ENCODE data around the gene FAM163B. TPM values are rescaled to one million over a fixed set of nuclear protein-coding genes. Genes with fewer than 3 reads are reported as not detected.

FAM163B gene
- total RNA-seq, 1 donor from 2014 or later, result not detected

- H3K4me3 Mint-ChIP-seq, result no peak overlapping the region
- H3K27me3 Mint-ChIP-seq, result peaks cover 15% of the 10 kb centered on the region
- no peak for DNase-seq (ENCODE audit: extremely low spot score, unreplicated experiment)
- peaks cover 5% of the 10 kb centered on the region for H3K36me3 Mint-ChIP-seq
- peaks cover 18% of the 10 kb centered on the region for H3K4me1 Mint-ChIP-seq (ENCODE audit: unreplicated experiment)
- H3K27ac Mint-ChIP-seq, result no peak overlapping the region
- TF ChIP-seq, protein P1, sequence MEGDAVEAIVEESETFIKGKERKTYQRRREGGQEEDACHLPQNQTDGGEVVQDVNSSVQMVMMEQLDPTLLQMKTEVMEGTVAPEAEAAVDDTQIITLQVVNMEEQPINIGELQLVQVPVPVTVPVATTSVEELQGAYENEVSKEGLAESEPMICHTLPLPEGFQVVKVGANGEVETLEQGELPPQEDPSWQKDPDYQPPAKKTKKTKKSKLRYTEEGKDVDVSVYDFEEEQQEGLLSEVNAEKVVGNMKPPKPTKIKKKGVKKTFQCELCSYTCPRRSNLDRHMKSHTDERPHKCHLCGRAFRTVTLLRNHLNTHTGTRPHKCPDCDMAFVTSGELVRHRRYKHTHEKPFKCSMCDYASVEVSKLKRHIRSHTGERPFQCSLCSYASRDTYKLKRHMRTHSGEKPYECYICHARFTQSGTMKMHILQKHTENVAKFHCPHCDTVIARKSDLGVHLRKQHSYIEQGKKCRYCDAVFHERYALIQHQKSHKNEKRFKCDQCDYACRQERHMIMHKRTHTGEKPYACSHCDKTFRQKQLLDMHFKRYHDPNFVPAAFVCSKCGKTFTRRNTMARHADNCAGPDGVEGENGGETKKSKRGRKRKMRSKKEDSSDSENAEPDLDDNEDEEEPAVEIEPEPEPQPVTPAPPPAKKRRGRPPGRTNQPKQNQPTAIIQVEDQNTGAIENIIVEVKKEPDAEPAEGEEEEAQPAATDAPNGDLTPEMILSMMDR (conservative IDR thresholded peaks at IDR 0.05), result no peak
- no peaks in the 10 kb centered on the region for H3K9me3 Mint-ChIP-seq
Observed at GRCh38 chr9:133587051-133587450, 22.1 kb downstream of the FAM163B start.

GRCh38 chr9:133585481-133586351 is 23.5 kb downstream of the FAM163B start:
- Mint-ChIP-seq H3K4me1 (ENCODE audit: unreplicated experiment) (peaks cover 29% of the 10 kb centered on the region), H3K9me3 (no peaks in the 10 kb centered on the region), H3K36me3 (peaks cover 5% of the 10 kb centered on the region), H3K27ac (no peak overlapping the region), H3K27me3 (peaks cover 22% of the 10 kb centered on the region), H3K4me3 (peak overlapping the region; percentile 54)
- TF ChIP-seq, protein P1 (conservative IDR thresholded peaks at IDR 0.05), result no peak
- DNase-seq (ENCODE audit: extremely low spot score, unreplicated experiment), result no peak

GRCh38 chr9:133584559-133585476 is 24.4 kb downstream of the FAM163B start:
- TF ChIP-seq, protein P1 (conservative IDR thresholded peaks at IDR 0.05), result no peak
- no peak for DNase-seq (ENCODE audit: extremely low spot score, unreplicated experiment)
- peaks cover 34% of the 10 kb centered on the region for H3K4me1 Mint-ChIP-seq (ENCODE audit: unreplicated experiment)
- H3K36me3 Mint-ChIP-seq, result peaks cover 5% of the 10 kb centered on the region
- peaks cover 22% of the 10 kb centered on the region for H3K27me3 Mint-ChIP-seq
- no peak overlapping the region for H3K27ac Mint-ChIP-seq
- H3K4me3 Mint-ChIP-seq, result no peak overlapping the region
- H3K9me3 Mint-ChIP-seq, result no peaks in the 10 kb centered on the region

DNA sequence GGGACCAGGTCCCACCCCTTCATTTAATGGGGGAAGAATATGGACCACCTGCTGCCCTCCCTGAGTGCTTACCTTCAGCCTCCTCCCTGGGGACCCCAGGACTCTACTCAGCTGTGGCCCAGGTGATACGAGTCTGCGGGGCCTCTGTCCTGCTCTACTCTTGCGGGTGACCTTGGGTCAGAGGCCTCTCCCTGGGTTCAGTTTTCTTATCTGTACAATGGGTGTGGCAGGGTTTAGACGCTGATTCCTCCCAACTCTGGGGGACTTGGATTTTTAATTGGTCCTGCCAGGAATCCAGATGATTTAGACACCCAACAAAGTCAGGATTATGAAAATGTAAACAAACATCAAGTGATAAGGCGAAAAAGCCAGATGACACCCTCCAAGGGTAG is 25.0 kb downstream of the FAM163B start:
- peaks cover 22% of the 10 kb centered on the region for H3K27me3 Mint-ChIP-seq

DNA sequence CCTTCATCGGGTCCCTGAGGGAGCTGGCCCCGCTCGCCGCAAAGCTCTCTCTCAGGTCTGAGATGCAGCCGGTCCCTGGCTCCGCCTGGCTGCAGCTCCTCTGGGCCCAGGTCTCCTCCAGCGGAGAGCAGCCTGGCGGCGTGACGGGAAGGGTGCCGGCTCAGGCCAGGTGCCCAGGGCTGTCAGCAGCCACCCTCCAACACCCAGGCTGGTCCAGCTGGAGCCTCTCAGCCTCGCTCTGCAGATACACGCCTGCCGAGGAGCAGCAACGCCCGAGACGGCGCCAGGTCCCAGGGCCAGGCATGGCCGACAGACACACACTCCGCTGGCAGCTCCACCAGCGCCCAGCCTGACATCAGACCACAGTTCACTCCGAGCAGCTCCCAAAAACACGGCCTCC is 25.6 kb downstream of the FAM163B start:
- Mint-ChIP-seq H3K4me1 (ENCODE audit: unreplicated experiment) (peaks cover 34% of the 10 kb centered on the region), H3K27ac (no peak overlapping the region), H3K4me3 (no peak overlapping the region), H3K9me3 (no peaks in the 10 kb centered on the region), H3K27me3 (peaks cover 22% of the 10 kb centered on the region), H3K36me3 (peaks cover 4% of the 10 kb centered on the region)
- no peak for DNase-seq (ENCODE audit: extremely low spot score, unreplicated experiment)
- TF ChIP-seq, protein P1 (conservative IDR thresholded peaks at IDR 0.05), result no peak

More for the DNA sequence above, 25.0 kb downstream of the FAM163B start:
- Mint-ChIP-seq H3K9me3 (no peaks in the 10 kb centered on the region), H3K4me1 (ENCODE audit: unreplicated experiment) (peaks cover 34% of the 10 kb centered on the region), H3K27ac (no peak overlapping the region), H3K36me3 (peaks cover 5% of the 10 kb centered on the region), H3K4me3 (no peak overlapping the region)
- DNase-seq (ENCODE audit: extremely low spot score, unreplicated experiment), result no peak
- TF ChIP-seq, protein P1 (conservative IDR thresholded peaks at IDR 0.05), result no peak

Data from type B pancreatic cell (in vitro differentiated cells).